HG02588 (cell line): Measurements from ENCODE around the gene TBC1D2B.

Source experiments
- ATAC-seq: cut with Tn5 transposase; IDR thresholded peaks from one replicate; pipeline ENCODE4 v1.9.1; 2021; ENCODE audit warnings: mild to moderate bottlenecking, moderate library complexity; ENCODE audit not compliant: unreplicated experiment

TBC1D2B gene

GRCh38 chr15:78057803-78058202 is 19.7 kb downstream of the TBC1D2B start:
- no peak for ATAC-seq

- no peak for ATAC-seq
These were observed 20.7 kb downstream of the TBC1D2B start for GRCh38 chr15:78056714-78057269.

GRCh38 chr15:78055919-78056713 is 21.4 kb downstream of the TBC1D2B start:
- ATAC-seq = no peak

GRCh38 chr15:78054966-78055365 is 22.5 kb downstream of the TBC1D2B start:
- no peak for ATAC-seq

GRCh38 chr15:78054518-78054917 is 23.0 kb downstream of the TBC1D2B start:
- no peak for ATAC-seq

GRCh38 chr15:78052545-78052944 is 25.0 kb downstream of the TBC1D2B start:
- no peak for ATAC-seq

- no peak for ATAC-seq
These were observed 25.5 kb downstream of the TBC1D2B start for GRCh38 chr15:78052001-78052401.

- no peak for ATAC-seq
These were observed 25.9 kb downstream of the TBC1D2B start for GRCh38 chr15:78051596-78051995.

- ATAC-seq = no peak
These were observed 26.7 kb downstream of the TBC1D2B start for GRCh38 chr15:78050826-78051225.

- ATAC-seq = no peak
These were observed 27.1 kb downstream of the TBC1D2B start for GRCh38 chr15:78050441-78050809.

GRCh38 chr15:78049691-78050440 is 27.6 kb downstream of the TBC1D2B start:
- ATAC-seq = peak; percentile 70

GRCh38 chr15:78048628-78048920 is 28.9 kb downstream of the TBC1D2B start:
- no peak for ATAC-seq

GRCh38 chr15:78047761-78048627 is 29.5 kb downstream of the TBC1D2B start:
- ATAC-seq = no peak

- no peak for ATAC-seq
These were observed 30.6 kb downstream of the TBC1D2B start for GRCh38 chr15:78046796-78047341.

GRCh38 chr15:78045189-78045588 is 32.3 kb downstream of the TBC1D2B start:
- ATAC-seq = no peak

- ATAC-seq = no peak
These were observed 32.9 kb downstream of the TBC1D2B start for GRCh38 chr15:78044407-78045155.

- no peak for ATAC-seq
These were observed 35.6 kb downstream of the TBC1D2B start for GRCh38 chr15:78041946-78042345.

- no peak for ATAC-seq
These were observed 36.8 kb downstream of the TBC1D2B start for GRCh38 chr15:78040653-78041244.

GRCh38 chr15:78038585-78039247 is 38.8 kb downstream of the TBC1D2B start:
- no peak for ATAC-seq
